Type B pancreatic cell (in vitro differentiated cells): Measurements from ENCODE around the gene BCL2L11. TPM values are rescaled to one million over a fixed set of nuclear protein-coding genes. Genes with fewer than 3 reads are reported as not detected.

Experiments used
- DNase-seq: peaks from one replicate; pipeline ENCODE4 v3.0.0; 2021; ENCODE audit warnings: mixed read lengths; ENCODE audit not compliant: unreplicated experiment; ENCODE audit errors: extremely low spot score
- H3K27ac Mint-ChIP-seq: 2 replicates; pipeline ENCODE4 v1.8.0; 2021; ENCODE audit warnings: mild to moderate bottlenecking, mixed read lengths
- H3K27me3 Mint-ChIP-seq: 2 replicates; pipeline ENCODE4 v1.8.0; 2021; ENCODE audit warnings: mixed read lengths
- H3K36me3 Mint-ChIP-seq: 2 replicates; pipeline ENCODE4 v1.8.0; 2021; ENCODE audit warnings: mixed read lengths
- H3K4me1 Mint-ChIP-seq: one replicate; pipeline ENCODE4 v1.8.0; 2021; ENCODE audit warnings: mixed read lengths; ENCODE audit not compliant: unreplicated experiment
- H3K4me3 Mint-ChIP-seq: 2 replicates; pipeline ENCODE4 v1.8.0; 2021; ENCODE audit warnings: mild to moderate bottlenecking, mixed read lengths
- H3K9me3 Mint-ChIP-seq: 2 replicates; pipeline ENCODE4 v1.8.0; 2021; ENCODE audit warnings: mixed read lengths
- CTCF ChIP-seq: fragments of 200-600 bp; sonication (generic); conservative IDR thresholded peaks from 2 replicates; pipeline ENCODE4 v1.5.0; 2021; ENCODE audit warnings: antibody characterized with exemption, mild to moderate bottlenecking
- total RNA-seq: library from RNA; stranded (reverse); gene quantifications from 2 replicates; pipeline ENCODE4 v1.2.1, GENCODE V29; 2021; ENCODE audit warnings: low replicate concordance

The BCL2L11 gene
- total RNA-seq, 1 donor from 2014 or later = 29.2 TPM

- no peak for TF ChIP-seq CTCF
- Mint-ChIP-seq H3K27ac (no peak overlapping the region), H3K4me1 (peaks cover 6% of the 10 kb centered on the region), H3K9me3 (no peaks in the 10 kb centered on the region), H3K36me3 (no peaks in the 10 kb centered on the region), H3K27me3 (no peaks in the 10 kb centered on the region), H3K4me3 (no peak overlapping the region)
- DNase-seq = no peak
Observed at GRCh38 chr2:111186121-111186715, 65.5 kb downstream of the BCL2L11 start.

DNA sequence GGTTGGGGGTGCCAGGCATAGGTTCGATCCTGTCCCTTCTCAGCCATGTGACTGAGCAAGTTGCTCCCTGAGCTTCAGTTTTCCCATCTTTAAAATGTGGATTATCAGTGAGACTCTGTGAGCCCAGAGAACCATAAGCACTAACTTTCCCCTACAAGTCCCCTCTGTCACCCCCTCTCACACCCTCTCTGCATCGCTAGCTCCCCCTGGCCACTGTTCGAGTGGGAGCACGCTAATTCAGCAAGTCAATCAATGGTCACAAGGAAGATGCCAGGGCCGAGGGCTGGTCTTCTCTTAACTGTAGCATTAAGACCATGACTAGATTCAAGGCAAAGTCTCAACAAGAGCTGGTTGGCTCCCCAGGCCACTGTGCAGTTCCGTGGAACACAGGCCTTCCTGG, 66.2 kb downstream of the BCL2L11 start:
- H3K4me1 Mint-ChIP-seq = peaks cover 12% of the 10 kb centered on the region
- H3K4me3 Mint-ChIP-seq = no peak overlapping the region
- no peak overlapping the region for H3K27ac Mint-ChIP-seq
- TF ChIP-seq CTCF = no peak
- no peaks in the 10 kb centered on the region for H3K27me3 Mint-ChIP-seq
- no peak for DNase-seq
- no peaks in the 10 kb centered on the region for H3K36me3 Mint-ChIP-seq
- H3K9me3 Mint-ChIP-seq = no peaks in the 10 kb centered on the region

DNA sequence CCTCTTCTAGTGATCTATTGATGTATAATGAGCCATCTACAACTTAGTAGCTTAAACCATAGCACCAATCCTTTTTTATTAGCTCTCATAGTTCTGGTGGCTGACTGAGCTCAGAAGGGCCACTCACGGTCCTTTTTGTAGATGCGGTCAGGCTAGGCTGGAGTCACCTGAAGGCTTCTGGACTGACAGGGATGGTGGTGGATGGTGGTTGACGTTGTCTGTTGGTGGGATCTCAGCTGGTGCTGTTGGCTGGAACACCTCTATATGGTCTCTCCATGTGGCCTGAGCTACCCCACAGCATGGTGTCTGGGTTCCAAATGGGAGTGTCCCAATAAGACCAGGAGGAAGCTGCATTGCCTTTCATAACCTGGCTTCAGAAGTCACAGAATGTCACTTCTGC, 68.0 kb downstream of the BCL2L11 start:
- TF ChIP-seq CTCF = no peak
- no peak overlapping the region for H3K27ac Mint-ChIP-seq
- DNase-seq = no peak
- no peaks in the 10 kb centered on the region for H3K9me3 Mint-ChIP-seq
- H3K36me3 Mint-ChIP-seq = no peaks in the 10 kb centered on the region
- peaks cover 15% of the 10 kb centered on the region for H3K4me1 Mint-ChIP-seq
- no peaks in the 10 kb centered on the region for H3K27me3 Mint-ChIP-seq
- H3K4me3 Mint-ChIP-seq = no peak overlapping the region

- DNase-seq = no peak
- Mint-ChIP-seq H3K4me1 (peaks cover 15% of the 10 kb centered on the region), H3K27me3 (no peaks in the 10 kb centered on the region), H3K9me3 (no peaks in the 10 kb centered on the region), H3K36me3 (no peaks in the 10 kb centered on the region), H3K27ac (no peak overlapping the region), H3K4me3 (no peak overlapping the region)
- no peak for TF ChIP-seq CTCF
Observed at GRCh38 chr2:111189106-111189505, 68.4 kb downstream of the BCL2L11 start.

DNA sequence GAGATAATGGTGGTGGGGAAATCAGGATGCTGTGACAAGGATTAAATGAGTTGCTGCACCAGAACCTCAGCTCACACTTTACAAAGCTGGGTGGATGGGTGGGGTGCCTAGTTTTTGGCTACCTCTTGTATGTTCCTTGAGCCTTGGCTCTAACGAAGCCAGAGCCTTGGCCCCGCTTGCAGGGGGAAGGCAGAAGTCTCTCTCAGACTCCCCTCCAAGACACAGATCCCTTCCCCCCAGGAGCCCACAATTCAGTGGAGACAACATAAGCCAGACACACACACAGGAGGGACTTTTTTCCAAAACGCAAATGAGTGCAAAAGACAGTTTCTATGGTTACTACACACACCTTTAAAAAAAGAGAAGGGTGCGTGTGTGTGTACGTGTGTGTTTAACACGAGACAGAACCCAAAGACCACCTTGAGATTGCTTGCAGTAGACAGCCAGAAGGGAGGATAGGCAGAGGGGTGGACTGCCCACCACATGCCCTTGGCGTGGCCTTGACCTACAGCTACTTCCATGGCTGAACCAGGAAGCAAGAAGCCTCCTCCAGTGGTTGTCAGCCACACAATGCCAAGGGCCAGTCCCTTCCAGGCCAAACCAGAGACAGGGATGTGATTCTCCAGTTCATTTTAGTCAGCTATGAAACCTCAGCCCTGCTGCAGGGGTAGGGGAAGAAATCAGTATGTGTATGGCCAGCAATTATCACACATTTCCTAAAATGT, 70.3 kb downstream of the BCL2L11 start:
- Mint-ChIP-seq H3K4me3 (no peak overlapping the region), H3K27ac (no peak overlapping the region), H3K9me3 (no peaks in the 10 kb centered on the region), H3K4me1 (peaks cover 15% of the 10 kb centered on the region), H3K27me3 (peaks cover 3% of the 10 kb centered on the region), H3K36me3 (no peaks in the 10 kb centered on the region)
- no peak for DNase-seq
- TF ChIP-seq CTCF = no peak
